ENCODE results near the gene MSRB2.
A peak's percentile ranks its signal among the peaks of the same experiment; 100 is the strongest.
"Not testable (repeated sequence)": the region's sequence is repeated elsewhere in the genome, so short reads cannot be mapped to it uniquely, and the experiment has no call there.

The MSRB2 gene

GRCh38 chr10:23095404-23095965 is at the start of gene MSRB2:
Gene MSRB2 (plus strand): TSS chr10:23095579. CDS start chr10:23095609, 30 bp downstream.
- peak in 3 of 4 experiments; percentile 19 to 49 (median 30) for DNase-seq

- no peak for DNase-seq
These were observed 49.4 kb upstream of the MSRB2 start for GRCh38 chr10:23046027-23046426.

- DNase-seq, result no peak
These were observed 48.0 kb upstream of the MSRB2 start for GRCh38 chr10:23047201-23048050.

- DNase-seq, result no peak
These were observed 47.2 kb upstream of the MSRB2 start for GRCh38 chr10:23048191-23048590.

- DNase-seq, result no peak
These were observed 44.1 kb upstream of the MSRB2 start for GRCh38 chr10:23051278-23051677.

- DNase-seq, result no peak
These were observed 43.5 kb upstream of the MSRB2 start for GRCh38 chr10:23051855-23052331.

GRCh38 chr10:23053036-23053435 is 42.3 kb upstream of the MSRB2 start:
- DNase-seq, result no peak

- no peak for DNase-seq
These were observed 39.8 kb upstream of the MSRB2 start for GRCh38 chr10:23055424-23056185.

- no peak for DNase-seq
These were observed 39.2 kb upstream of the MSRB2 start for GRCh38 chr10:23056186-23056579.

GRCh38 chr10:23058366-23058765 is 37.0 kb upstream of the MSRB2 start:
- no peak for DNase-seq

GRCh38 chr10:23060918-23061317 is 34.5 kb upstream of the MSRB2 start:
- no peak for DNase-seq

GRCh38 chr10:23063045-23063972 is 32.1 kb upstream of the MSRB2 start:
- no peak for DNase-seq

- DNase-seq, result no peak
These were observed 31.2 kb upstream of the MSRB2 start for GRCh38 chr10:23063973-23064812.

GRCh38 chr10:23064813-23065114 is 30.6 kb upstream of the MSRB2 start:
- not testable (repeated sequence) for DNase-seq

- DNase-seq, result no peak
These were observed 30.0 kb upstream of the MSRB2 start for GRCh38 chr10:23065181-23065948.

GRCh38 chr10:23067337-23067736 is 28.0 kb upstream of the MSRB2 start:
- no peak for DNase-seq

GRCh38 chr10:23067939-23068775 is 27.2 kb upstream of the MSRB2 start:
- peak; percentile 6 to 59 (median 52) for DNase-seq

GRCh38 chr10:23069019-23069815 is 26.2 kb upstream of the MSRB2 start:
- no peak for DNase-seq

Measured in activated naive CD4-positive, alpha-beta T cell (primary cell).